SK-N-SH (cell line): ENCODE data around the gene DENND1A. TPM values are rescaled to one million over a fixed set of nuclear protein-coding genes. Genes with fewer than 3 reads are reported as not detected.

Source experiments
- CTCF ChIA-PET: fragments of 300-600, 350-600 bp; formaldehyde crosslinking; extraction: SDS; loops from one replicate; lab custom pipeline; 2021; lab: Yijun Ruan, JAX
- POLR2A ChIA-PET: fragments of 350-600 bp; sonication (Branson Sonifier 250); formaldehyde crosslinking; extraction: SDS; loops from one replicate; lab custom pipeline; 2020; ENCODE audit warnings: antibody characterized with exemption, inconsistent platforms; lab: Yijun Ruan, JAX
- DNase-seq: peaks from one replicate; pipeline ENCODE4 v3.0.0; 2012
- H2AFZ ChIP-seq: fragments of 200-600 bp; sonication (generic); 2 replicates; pipeline ENCODE4 v1.8.1; 2016; ENCODE audit warnings: antibody characterized with exemption, mild to moderate bottlenecking, low read depth
- H3F3A ChIP-seq: fragments of 200-600 bp; sonication (generic); replicated peaks from 2 replicates; pipeline ENCODE3; 2016; ENCODE audit warnings: antibody characterized with exemption, mild to moderate bottlenecking; ENCODE audit not compliant: insufficient read depth
- H3K27ac ChIP-seq, 2 experiments: fragments of 200-500 bp in 1 of 2; fragments of 200-600 bp in 1 of 2; sonication (Bioruptor generic) in 1 of 2; sonication (generic), shearing (Covaris generic) in 1 of 2; 2 replicates each; pipeline versions ENCODE4 v1.5.1 to v1.6.1; 2014 to 2016; ENCODE audit warnings: low read depth in 2 of 2, inconsistent platforms in 1 of 2, low read length in 1 of 2, mild to moderate bottlenecking in 1 of 2, mixed read lengths in 1 of 2
- H3K27me3 ChIP-seq: fragments of 200-600 bp; sonication (generic), shearing (Covaris generic); 2 replicates; pipeline ENCODE4 v1.6.1; 2016; ENCODE audit warnings: mixed run types; ENCODE audit not compliant: insufficient read depth
- H3K36me3 ChIP-seq, 2 experiments: fragments of 200-500 bp in 1 of 2; fragments of 200-600 bp in 1 of 2; sonication (Bioruptor generic) in 1 of 2; sonication (generic) in 1 of 2; replicated peaks in 1 of 2; 2 replicates each; pipeline versions ENCODE3 to v1.5.1; 2014 to 2016; ENCODE audit warnings: low read length in 1 of 2, mild to moderate bottlenecking in 1 of 2; ENCODE audit not compliant: insufficient read depth in 2 of 2, control insufficient read depth in 1 of 2
- H3K4me1 ChIP-seq, 2 experiments: fragments of 200-500 bp in 1 of 2; fragments of 200-600 bp in 1 of 2; sonication (Bioruptor generic) in 1 of 2; sonication (generic), shearing (Covaris generic) in 1 of 2; 2 replicates each; pipeline versions ENCODE4 v1.5.1 to v1.6.1; 2014 to 2016; ENCODE audit warnings: low read depth in 1 of 2, low read length in 1 of 2, mixed run types in 1 of 2; ENCODE audit not compliant: insufficient read depth in 2 of 2, control insufficient read depth in 1 of 2
- H3K4me2 ChIP-seq: fragments of 200-600 bp; sonication (generic), shearing (Covaris generic); 2 replicates; pipeline ENCODE4 v1.6.1; 2017; ENCODE audit warnings: mixed run types
- H3K4me3 ChIP-seq, 2 experiments: fragments of 200-500 bp in 1 of 2; fragments of 200-600 bp in 1 of 2; sonication (Bioruptor generic) in 1 of 2; sonication (generic), shearing (Covaris generic) in 1 of 2; 2 replicates each; pipeline versions ENCODE4 v1.5.1 to v1.8.1; 2014 to 2016; ENCODE audit warnings: low read depth in 2 of 2, inconsistent platforms in 1 of 2, low read length in 1 of 2, mild to moderate bottlenecking in 1 of 2, mixed read lengths in 1 of 2, moderate library complexity in 1 of 2
- H3K79me2 ChIP-seq: fragments of 200-600 bp; sonication (generic); 2 replicates; pipeline ENCODE4 v1.8.1; 2017; ENCODE audit warnings: mild to moderate bottlenecking; ENCODE audit not compliant: insufficient read depth
- H3K9ac ChIP-seq: fragments of 200-600 bp; sonication (generic); 2 replicates; pipeline ENCODE4 v1.6.1; 2017; ENCODE audit warnings: mixed run types
- H3K9me2 ChIP-seq: fragments of 200-600 bp; sonication (generic); 2 replicates; pipeline ENCODE4 v1.6.1; 2017; ENCODE audit warnings: mixed run types
- H3K9me3 ChIP-seq: fragments of 200-600 bp; sonication (generic); 2 replicates; pipeline ENCODE4 v1.6.1; 2017; ENCODE audit warnings: mixed run types, mild to moderate bottlenecking, moderate library complexity
- H4K20me1 ChIP-seq: fragments of 200-600 bp; sonication (generic); 2 replicates; pipeline ENCODE4 v1.6.1; 2017; ENCODE audit warnings: mild to moderate bottlenecking, mixed run types; ENCODE audit not compliant: insufficient read depth
- CHD2 ChIP-seq: fragments of 150-350 bp; IDR thresholded peaks from 2 replicates; pipeline ENCODE4 v1.6.1; 2018; ENCODE audit warnings: low read length; ENCODE audit not compliant: partially characterized antibody
- FOSL2 ChIP-seq: IDR thresholded peaks from 2 replicates; pipeline ENCODE4 v1.4.0; 2012; ENCODE audit warnings: low read depth, mild to moderate bottlenecking, moderate library complexity, borderline replicate concordance
- FOXJ3 ChIP-seq: sonication (generic); formaldehyde crosslinking; IDR thresholded peaks from 2 replicates; pipeline ENCODE4 v1.5.1; 2020; ENCODE audit warnings: mild to moderate bottlenecking, missing genetic modification reagents
- FOXM1 ChIP-seq: IDR thresholded peaks from 2 replicates; pipeline ENCODE4 v1.4.0; 2012; ENCODE audit warnings: low read depth, mild to moderate bottlenecking
- GABPA ChIP-seq: IDR thresholded peaks from 2 replicates; pipeline ENCODE4 v1.4.0; 2012; ENCODE audit warnings: low read depth, mild to moderate bottlenecking
- GATA2 ChIP-seq: sonication (generic); formaldehyde crosslinking; IDR thresholded peaks from 2 replicates; pipeline ENCODE4 v1.5.0; 2020; ENCODE audit warnings: mild to moderate bottlenecking, missing genetic modification reagents
- JUND ChIP-seq: IDR thresholded peaks from 2 replicates; pipeline ENCODE4 v1.4.0; 2012
- MXI1 ChIP-seq: IDR thresholded peaks from 2 replicates; pipeline ENCODE4 v1.6.1; 2012; ENCODE audit warnings: mild to moderate bottlenecking, low read depth, low read length, improper control_type of control experiment
- NFIC ChIP-seq: IDR thresholded peaks from 2 replicates; pipeline ENCODE4 v1.4.0; 2012; ENCODE audit warnings: borderline replicate concordance
- PBX3 ChIP-seq: IDR thresholded peaks from 2 replicates; pipeline ENCODE4; 2012
- POLR2AphosphoS5 ChIP-seq: IDR thresholded peaks from 2 replicates; pipeline ENCODE4 v1.6.1; 2012; ENCODE audit warnings: low read depth, low read length
- RFX5 ChIP-seq: IDR thresholded peaks from 2 replicates; pipeline ENCODE4 v1.6.1; 2012; ENCODE audit warnings: mild to moderate bottlenecking, improper control_type of control experiment, low read length
- RXRA ChIP-seq: IDR thresholded peaks from 2 replicates; pipeline ENCODE4 v1.4.0; 2012; ENCODE audit warnings: low read depth, mild to moderate bottlenecking, borderline replicate concordance
- SMC3 ChIP-seq: IDR thresholded peaks from 2 replicates; pipeline ENCODE4 v1.6.1; 2012; ENCODE audit warnings: low read depth, low read length, improper control_type of control experiment
- ZBTB33 ChIP-seq: IDR thresholded peaks from 2 replicates; pipeline ENCODE4 v1.4.0; 2012; ENCODE audit warnings: low read depth, borderline replicate concordance
- WGBS: methylation state at CpG from one replicate; pipeline ENCODE4 v1.1.6; 2017; ENCODE audit warnings: low lambda C conversion rate; 5-methylcytosine and 5-hydroxymethylcytosine counted together
- polyA plus RNA-seq, 3 experiments: library from polyadenylated mRNA; depleted of rRNA; stranded (reverse); fragments of >200 nt; gene quantifications; 2 replicates each; pipeline ENCODE4 v1.2.3, GENCODE V29; 2012
- TF ChIP-seq, protein P1 (sequence below): fragments of 150-350 bp; IDR thresholded peaks from 2 replicates; pipeline ENCODE4 v1.6.1; 2016; ENCODE audit warnings: mild to moderate bottlenecking, low read depth, low read length
- TF ChIP-seq, protein P2 (sequence below): IDR thresholded peaks from 2 replicates; pipeline ENCODE4 v1.4.0; 2012; ENCODE audit warnings: low read depth

The DENND1A gene
- polyA plus RNA-seq, 1 of the 3 experiments (the other 2 are of a cell fraction) = 25.4 TPM

DNA sequence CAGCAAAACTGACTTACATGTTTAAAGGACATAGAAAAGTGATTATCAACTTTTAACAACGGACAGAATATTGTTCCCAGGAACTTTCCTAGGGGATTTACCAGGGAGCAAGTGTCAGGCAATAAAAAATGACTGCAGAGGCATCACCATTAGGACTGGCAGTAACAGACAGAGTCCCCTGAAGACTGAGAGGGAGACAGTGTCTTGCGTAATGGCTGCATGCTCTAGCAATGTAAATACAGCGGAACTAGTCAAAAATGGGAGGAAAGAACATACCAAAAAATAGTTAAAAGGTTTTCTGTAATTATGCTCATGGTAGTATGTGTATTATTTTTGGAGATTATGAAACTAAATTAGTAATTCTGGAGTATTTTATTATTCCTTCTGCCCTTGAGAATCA lies 392.1 kb downstream of the DENND1A start:
- Histone ChIP-seq H3K9ac (no peak overlapping the region), H2AFZ (no peak overlapping the region), H3K27me3 (no peaks in the 10 kb centered on the region), H4K20me1 (no peaks in the 10 kb centered on the region; the same call in 1 of the 2 replicates), H3K4me1 (no peaks in the 10 kb centered on the region), H3F3A (no peaks in the 10 kb centered on the region), H3K27ac (no peak overlapping the region), H3K9me2 (no peaks in the 10 kb centered on the region), H3K79me2 (no peaks in the 10 kb centered on the region), H3K4me2 (no peak overlapping the region), H3K36me3 (peaks cover 0 to 3% of the 10 kb centered on the region in 2 experiments), H3K9me3 (no peaks in the 10 kb centered on the region), H3K4me3 (no peak overlapping the region)
- WGBS = 90% methylated on average over 3 of the region's 3 CpGs
- POLR2A ChIA-PET = no interaction called here
- no peak for DNase-seq
- CTCF ChIA-PET = interaction anchor here (1.0 kb wide), 1 partner anchor 136 kb away, joined by 4 read pairs; no protein-coding TSS in a partner anchor
- TF ChIP-seq FOXM1 (no peak), PBX3 (no peak), FOSL2 (no peak), RFX5 (no peak), NFIC (no peak), SMC3 (no peak), CHD2 (no peak), ZBTB33 (no peak), JUND (no peak)
- TF ChIP-seq, protein P1, sequence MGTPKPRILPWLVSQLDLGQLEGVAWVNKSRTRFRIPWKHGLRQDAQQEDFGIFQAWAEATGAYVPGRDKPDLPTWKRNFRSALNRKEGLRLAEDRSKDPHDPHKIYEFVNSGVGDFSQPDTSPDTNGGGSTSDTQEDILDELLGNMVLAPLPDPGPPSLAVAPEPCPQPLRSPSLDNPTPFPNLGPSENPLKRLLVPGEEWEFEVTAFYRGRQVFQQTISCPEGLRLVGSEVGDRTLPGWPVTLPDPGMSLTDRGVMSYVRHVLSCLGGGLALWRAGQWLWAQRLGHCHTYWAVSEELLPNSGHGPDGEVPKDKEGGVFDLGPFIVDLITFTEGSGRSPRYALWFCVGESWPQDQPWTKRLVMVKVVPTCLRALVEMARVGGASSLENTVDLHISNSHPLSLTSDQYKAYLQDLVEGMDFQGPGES = no peak
- TF ChIP-seq, protein P2, sequence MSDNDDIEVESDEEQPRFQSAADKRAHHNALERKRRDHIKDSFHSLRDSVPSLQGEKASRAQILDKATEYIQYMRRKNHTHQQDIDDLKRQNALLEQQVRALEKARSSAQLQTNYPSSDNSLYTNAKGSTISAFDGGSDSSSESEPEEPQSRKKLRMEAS = no peak

DNA sequence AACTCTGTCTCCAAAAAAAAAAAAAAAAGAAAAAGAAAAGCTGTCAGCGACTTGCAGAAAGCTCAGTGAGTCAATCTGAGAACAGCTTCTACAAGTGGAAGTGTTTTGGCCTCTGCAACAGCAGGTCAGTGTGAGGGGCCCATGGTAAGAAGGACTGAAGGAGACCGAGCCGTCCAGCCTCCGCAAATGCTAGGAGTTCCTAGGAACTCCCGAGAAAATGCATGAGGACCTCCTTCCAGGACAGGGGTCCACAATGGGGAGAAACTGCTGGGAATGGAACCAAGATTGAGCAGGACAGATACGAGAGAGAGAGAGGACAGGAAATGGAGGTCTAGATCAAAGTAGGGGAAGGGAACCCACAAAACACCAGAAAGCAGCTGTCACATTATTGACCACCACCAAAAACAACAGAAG lies 393.5 kb downstream of the DENND1A start:
- 92% methylated on average over 6 of the region's 6 CpGs for WGBS
- H3K4me3 ChIP-seq = no peak overlapping the region
- no peaks in the 10 kb centered on the region for H3K79me2 ChIP-seq
- no peaks in the 10 kb centered on the region for H3K9me3 ChIP-seq
- ChIA-PET POLR2A (no interaction called here), CTCF (interaction anchor here (0.7 to 2.0 kb wide), 2 partner anchors 137 to 504 kb away, joined by 3 to 6 read pairs; no protein-coding TSS in a partner anchor)
- H3K9ac ChIP-seq = no peak overlapping the region
- H3K27me3 ChIP-seq = no peaks in the 10 kb centered on the region
- no peaks in the 10 kb centered on the region for H3K9me2 ChIP-seq
- no peak for TF ChIP-seq GABPA
- no peak for TF ChIP-seq GATA2 (CRISPR knock-in tag)
- no peak for TF ChIP-seq MXI1
- TF ChIP-seq FOXJ3 (CRISPR knock-in tag) = no peak
- TF ChIP-seq POLR2AphosphoS5 = no peak
- TF ChIP-seq RXRA = no peak
- TF ChIP-seq, protein P1 = no peak
- no peak for DNase-seq
- no peak overlapping the region for H3K4me2 ChIP-seq
- H3K4me1 ChIP-seq = no peaks in the 10 kb centered on the region
- no peak overlapping the region for H3K27ac ChIP-seq
- peaks cover 0 to 3% of the 10 kb centered on the region in 2 experiments for H3K36me3 ChIP-seq
- no peaks in the 10 kb centered on the region; the same call in 1 of the 2 replicates for H4K20me1 ChIP-seq
- no peak overlapping the region for H2AFZ ChIP-seq
- H3F3A ChIP-seq = no peaks in the 10 kb centered on the region
